Gastroesophageal sphincter (tissue), 3 donors: ENCODE measurements around the gene SFXN2.

Experiments
- EP300 ChIP-seq: sonication (generic); formaldehyde crosslinking; IDR thresholded peaks from one replicate; pipeline ENCODE4 v1.6.1; 2017; ENCODE audit warnings: antibody characterized with exemption, mild to moderate bottlenecking
- POLR2A ChIP-seq, 2 donors: fragments of 450-650 bp; IDR thresholded peaks; one replicate each; pipeline ENCODE4 v1.6.1; 2017; ENCODE audit warnings: antibody characterized with exemption in 2 of 2, mild to moderate bottlenecking in 2 of 2, moderate library complexity in 1 of 2
- TF ChIP-seq, protein P1 (sequence below), 4 experiments: fragments of 200-600 bp in 2 of 4; fragments of 450-650 bp in 2 of 4; sonication (generic) in 1 of 4; IDR thresholded peaks; one replicate each; pipeline ENCODE4 v1.5.1; 2017 to 2019; ENCODE audit warnings: antibody characterized with exemption in 4 of 4, mild to moderate bottlenecking in 2 of 4, moderate library complexity in 2 of 4

DNA sequence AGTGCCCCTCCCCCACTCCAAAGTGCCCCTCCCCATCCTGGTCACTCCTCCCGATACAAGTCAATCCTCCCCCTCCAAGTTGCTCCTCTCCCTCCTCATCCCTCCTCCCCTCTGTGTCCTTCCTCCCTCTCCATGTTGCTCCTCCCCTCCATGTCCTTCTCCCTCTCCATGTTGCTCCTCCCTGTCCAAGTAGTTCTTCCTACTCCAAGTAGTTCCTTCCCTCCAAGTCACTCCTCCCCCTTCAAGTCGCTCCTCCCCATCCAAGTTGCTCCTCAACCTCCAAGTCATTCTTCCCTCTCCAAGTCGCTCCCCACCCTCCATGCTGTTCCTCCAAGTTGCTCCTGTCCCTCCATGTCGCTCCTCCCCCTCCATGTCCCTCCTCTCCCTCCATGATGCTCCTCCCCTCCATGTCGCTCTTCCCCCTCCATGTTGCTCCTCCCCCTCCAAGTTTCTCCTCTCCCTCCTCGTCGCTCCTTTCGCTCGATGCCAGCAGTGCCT lies 20.7 kb downstream of the SFXN2 start:
- TF ChIP-seq, protein P1, sequence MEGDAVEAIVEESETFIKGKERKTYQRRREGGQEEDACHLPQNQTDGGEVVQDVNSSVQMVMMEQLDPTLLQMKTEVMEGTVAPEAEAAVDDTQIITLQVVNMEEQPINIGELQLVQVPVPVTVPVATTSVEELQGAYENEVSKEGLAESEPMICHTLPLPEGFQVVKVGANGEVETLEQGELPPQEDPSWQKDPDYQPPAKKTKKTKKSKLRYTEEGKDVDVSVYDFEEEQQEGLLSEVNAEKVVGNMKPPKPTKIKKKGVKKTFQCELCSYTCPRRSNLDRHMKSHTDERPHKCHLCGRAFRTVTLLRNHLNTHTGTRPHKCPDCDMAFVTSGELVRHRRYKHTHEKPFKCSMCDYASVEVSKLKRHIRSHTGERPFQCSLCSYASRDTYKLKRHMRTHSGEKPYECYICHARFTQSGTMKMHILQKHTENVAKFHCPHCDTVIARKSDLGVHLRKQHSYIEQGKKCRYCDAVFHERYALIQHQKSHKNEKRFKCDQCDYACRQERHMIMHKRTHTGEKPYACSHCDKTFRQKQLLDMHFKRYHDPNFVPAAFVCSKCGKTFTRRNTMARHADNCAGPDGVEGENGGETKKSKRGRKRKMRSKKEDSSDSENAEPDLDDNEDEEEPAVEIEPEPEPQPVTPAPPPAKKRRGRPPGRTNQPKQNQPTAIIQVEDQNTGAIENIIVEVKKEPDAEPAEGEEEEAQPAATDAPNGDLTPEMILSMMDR (IDR thresholded peaks at IDR 0.05) = no peak
- no peak for TF ChIP-seq POLR2A (IDR thresholded peaks at IDR 0.05)
- no peak for TF ChIP-seq EP300
